ENCODE measurements around the gene LRRC8E. TPM values are rescaled to one million over a fixed set of nuclear protein-coding genes. Genes with fewer than 3 reads are reported as not detected.

LRRC8E gene
- total and polyA plus RNA-seq, 3 donors from 2014 or later: 0.79 to 1.4 (median 0.92) TPM

DNA sequence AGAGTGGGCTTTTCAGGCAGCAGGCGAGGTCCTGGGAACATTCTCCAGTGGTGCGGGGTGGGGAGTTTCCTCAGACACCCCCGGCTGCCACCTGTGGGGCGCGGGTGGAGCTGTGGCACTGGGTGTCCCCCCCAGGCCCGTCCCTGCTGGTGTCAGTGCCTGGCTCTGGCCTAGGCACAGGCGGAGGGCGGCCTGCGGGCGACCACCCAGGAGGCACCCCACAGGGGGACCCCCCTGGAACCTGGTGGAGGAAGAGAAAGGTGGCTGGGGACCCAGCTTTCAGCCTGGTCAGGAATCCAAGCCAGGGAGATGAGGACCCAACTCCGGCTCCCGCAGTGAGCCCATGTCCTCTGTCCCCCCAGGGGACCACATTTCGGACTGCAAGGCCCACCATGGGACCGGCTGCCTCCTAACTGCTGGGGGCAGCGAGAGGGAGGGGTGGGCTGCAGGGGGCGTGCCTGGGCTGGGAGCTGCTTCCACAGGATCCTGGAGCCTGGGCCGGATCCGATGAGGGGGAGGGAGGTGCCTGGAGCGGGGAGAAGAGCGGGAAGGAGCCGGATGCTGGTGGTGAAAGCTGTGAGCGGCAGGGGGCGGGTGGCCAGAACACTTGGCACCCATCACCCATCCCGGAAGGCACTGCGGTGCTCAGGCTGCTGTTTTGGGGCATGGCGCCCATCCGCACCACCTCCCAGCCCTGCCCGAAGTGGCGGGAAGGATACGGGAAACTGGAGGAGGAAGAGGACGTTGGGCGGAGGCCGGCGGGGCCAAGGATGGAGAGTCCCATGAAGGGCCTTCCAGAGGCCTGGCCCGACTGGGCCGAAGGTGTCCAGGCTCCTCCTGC lies 43.1 kb downstream of the LRRC8E start:
- peaks cover 30% of the 10 kb centered on the region for H3K4me1 ChIP-seq
- DNase-seq: no peak
- 90 to 93% methylated on average over 28 to 36 of the region's 36 CpGs for WGBS, 2 donors
- intact Hi-C loops (cut with DNase I; ENCODE audit: low total_unique reads): no loop called here
- H3K27me3 ChIP-seq: no peaks in the 10 kb centered on the region
- no peaks in the 10 kb centered on the region for H3K9me3 ChIP-seq
- H3K36me3 ChIP-seq (ENCODE audit: low read depth, missing control alignments): no peaks in the 10 kb centered on the region
- no peak overlapping the region for H3K4me3 ChIP-seq
- H3K27ac ChIP-seq: no peak overlapping the region
- no peak for TF ChIP-seq POLR2A (IDR thresholded peaks at IDR 0.05)
- TF ChIP-seq, protein P1, sequence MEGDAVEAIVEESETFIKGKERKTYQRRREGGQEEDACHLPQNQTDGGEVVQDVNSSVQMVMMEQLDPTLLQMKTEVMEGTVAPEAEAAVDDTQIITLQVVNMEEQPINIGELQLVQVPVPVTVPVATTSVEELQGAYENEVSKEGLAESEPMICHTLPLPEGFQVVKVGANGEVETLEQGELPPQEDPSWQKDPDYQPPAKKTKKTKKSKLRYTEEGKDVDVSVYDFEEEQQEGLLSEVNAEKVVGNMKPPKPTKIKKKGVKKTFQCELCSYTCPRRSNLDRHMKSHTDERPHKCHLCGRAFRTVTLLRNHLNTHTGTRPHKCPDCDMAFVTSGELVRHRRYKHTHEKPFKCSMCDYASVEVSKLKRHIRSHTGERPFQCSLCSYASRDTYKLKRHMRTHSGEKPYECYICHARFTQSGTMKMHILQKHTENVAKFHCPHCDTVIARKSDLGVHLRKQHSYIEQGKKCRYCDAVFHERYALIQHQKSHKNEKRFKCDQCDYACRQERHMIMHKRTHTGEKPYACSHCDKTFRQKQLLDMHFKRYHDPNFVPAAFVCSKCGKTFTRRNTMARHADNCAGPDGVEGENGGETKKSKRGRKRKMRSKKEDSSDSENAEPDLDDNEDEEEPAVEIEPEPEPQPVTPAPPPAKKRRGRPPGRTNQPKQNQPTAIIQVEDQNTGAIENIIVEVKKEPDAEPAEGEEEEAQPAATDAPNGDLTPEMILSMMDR (IDR thresholded peaks at IDR 0.05): no peak

DNA sequence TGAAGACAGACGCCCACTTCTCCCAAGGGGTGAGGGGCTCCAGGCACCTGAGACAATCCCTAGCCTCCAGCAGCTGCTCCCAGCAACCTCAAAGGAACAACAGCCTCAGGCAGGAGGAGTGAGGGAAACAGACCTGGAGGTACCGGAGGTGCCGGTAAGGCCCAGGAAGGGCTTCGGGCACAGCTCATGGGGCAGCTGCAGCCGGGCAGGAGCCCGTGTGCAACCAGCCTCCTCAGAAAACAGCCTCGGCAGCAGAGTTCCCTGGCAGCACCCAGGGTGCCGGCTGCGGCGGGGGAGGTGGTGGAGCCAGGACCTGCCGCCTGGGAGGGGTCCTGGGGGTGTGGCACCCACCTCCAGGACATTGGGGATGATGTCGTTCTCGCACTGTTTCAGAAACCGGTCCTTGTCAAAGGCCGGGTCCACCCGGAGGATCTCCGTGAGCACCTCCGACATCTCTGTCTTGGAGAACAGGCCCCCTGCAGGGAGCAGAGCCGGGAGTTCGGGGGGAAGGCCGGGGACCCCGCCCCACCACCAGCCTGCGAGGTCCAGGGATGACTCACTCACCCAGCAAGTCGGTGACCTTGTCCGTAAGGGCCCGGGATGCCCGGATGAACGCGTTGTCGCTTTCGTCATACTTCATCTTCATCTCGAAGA lies 44.1 kb downstream of the LRRC8E start:
- no peak overlapping the region for H3K27ac ChIP-seq
- H3K36me3 ChIP-seq (ENCODE audit: low read depth, missing control alignments): no peaks in the 10 kb centered on the region
- DNase-seq: no peak
- no peaks in the 10 kb centered on the region for H3K27me3 ChIP-seq
- peaks cover 21% of the 10 kb centered on the region for H3K4me1 ChIP-seq
- H3K4me3 ChIP-seq: no peak overlapping the region
- 89 to 93% methylated on average over 14 to 32 of the region's 32 CpGs for WGBS, 2 donors
- H3K9me3 ChIP-seq: no peaks in the 10 kb centered on the region
- intact Hi-C loops (cut with DNase I; ENCODE audit: low total_unique reads): no loop called here
- TF ChIP-seq, protein P1 (IDR thresholded peaks at IDR 0.05): no peak
- TF ChIP-seq POLR2A (IDR thresholded peaks at IDR 0.05): no peak

DNA sequence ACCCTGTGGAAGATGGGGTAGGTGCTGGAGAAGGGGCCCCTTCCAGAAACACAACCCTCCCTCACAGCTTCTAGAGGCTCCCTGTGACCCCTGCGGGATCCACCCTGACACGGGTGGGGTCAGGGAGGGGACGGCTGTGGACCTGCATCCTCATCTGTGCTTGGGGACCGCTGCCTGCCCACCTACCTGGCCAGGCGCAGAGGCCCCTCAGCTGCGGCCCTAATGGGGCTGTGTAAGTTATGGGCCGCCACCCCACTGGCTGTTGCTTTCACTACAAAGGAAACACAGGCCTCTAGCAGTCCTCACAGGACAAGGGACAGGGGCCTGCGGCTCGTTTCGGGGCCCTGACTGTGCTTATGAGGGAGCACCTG lies 44.6 kb downstream of the LRRC8E start:
- peaks cover 16% of the 10 kb centered on the region for H3K4me1 ChIP-seq
- no peak overlapping the region for H3K27ac ChIP-seq
- DNase-seq: no peak
- H3K9me3 ChIP-seq: no peaks in the 10 kb centered on the region
- TF ChIP-seq, protein P1 (IDR thresholded peaks at IDR 0.05): no peak
- no peak for TF ChIP-seq POLR2A (IDR thresholded peaks at IDR 0.05)
- 91 to 100% methylated on average over 4 to 10 of the region's 10 CpGs for WGBS, 2 donors
- no peaks in the 10 kb centered on the region for H3K27me3 ChIP-seq
- H3K36me3 ChIP-seq (ENCODE audit: low read depth, missing control alignments): no peaks in the 10 kb centered on the region
- H3K4me3 ChIP-seq: no peak overlapping the region
- intact Hi-C loops (cut with DNase I; ENCODE audit: low total_unique reads): no loop called here

DNA sequence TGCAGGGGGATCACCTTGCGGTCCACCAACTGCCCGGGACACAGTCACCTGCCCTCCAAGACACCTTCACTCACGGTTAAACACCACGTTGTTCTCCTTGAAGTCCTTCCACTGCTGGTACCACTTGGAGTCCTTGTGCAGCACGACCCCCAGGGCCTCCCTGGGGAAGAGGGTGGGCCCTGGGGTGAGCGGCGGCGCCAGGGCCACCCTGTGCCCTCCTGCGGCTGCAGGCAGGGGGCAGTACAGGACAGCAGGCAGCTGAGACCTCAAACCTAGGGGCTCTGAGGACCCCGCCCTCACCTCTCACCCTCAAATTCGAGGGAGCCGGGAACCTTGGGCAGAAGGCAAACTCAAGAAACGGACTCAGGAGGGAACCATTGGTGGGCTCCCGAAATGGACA lies 45.1 kb downstream of the LRRC8E start:
- Histone ChIP-seq H3K27ac (no peak overlapping the region), H3K4me3 (no peak overlapping the region), H3K9me3 (no peaks in the 10 kb centered on the region), H3K27me3 (no peaks in the 10 kb centered on the region), H3K36me3 (ENCODE audit: low read depth, missing control alignments) (no peaks in the 10 kb centered on the region), H3K4me1 (peaks cover 11% of the 10 kb centered on the region)
- no peak for DNase-seq
- intact Hi-C loops (cut with DNase I; ENCODE audit: low total_unique reads): no loop called here
- TF ChIP-seq, protein P1 (IDR thresholded peaks at IDR 0.05): peak in 1 of 3 experiments; percentile 23
- TF ChIP-seq POLR2A (IDR thresholded peaks at IDR 0.05): no peak
- WGBS, 2 donors: 80 to 88% methylated on average over 14 of the region's 14 CpGs
